Measurements from ENCODE around the gene RPL36AL. TPM values are rescaled to one million over a fixed set of nuclear protein-coding genes. Genes with fewer than 3 reads are reported as not detected.
"Not testable (repeated sequence)": the region's sequence is repeated elsewhere in the genome, so short reads cannot be mapped to it uniquely, and the experiment has no call there.

The RPL36AL gene
- total and polyA plus RNA-seq, 4 experiments from 2014 or later: 416 to 761 (median 555) TPM

- Histone ChIP-seq H3K27ac (ENCODE audit: low read depth, low read length) (no peak overlapping the region), H3K9me3 (ENCODE audit: control insufficient read depth in 1 of 2, low read length in 2 of 2) (no peaks in the 10 kb centered on the region), H3K27me3 (ENCODE audit: insufficient read depth, low read length) (no peaks in the 10 kb centered on the region), H3K4me1 (ENCODE audit: insufficient read depth, low read length) (peaks cover 5% of the 10 kb centered on the region), H3K4me3 (ENCODE audit: low read length in 2 of 2) (no peak overlapping the region), H3K36me3 (ENCODE audit: insufficient read depth, low read length) (no peaks in the 10 kb centered on the region)
- peaks cover 7 to 28% (median 15%) of the 10 kb centered on the region in 4 donors for H3K4me1 Mint-ChIP-seq
- intact Hi-C loops (cut with micrococcal nuclease): loop anchor here (5.0 kb wide), 1 partner anchor 643 kb away; the partner anchor contains the start of gene SOS2
- peaks cover 0 to 4% of the 10 kb centered on the region in 2 donors for H3K27me3 Mint-ChIP-seq
- H3K9me3 Mint-ChIP-seq: peaks cover 0 to 12% (median 0%) of the 10 kb centered on the region in 8 donors
- ChIA-PET CTCF (ENCODE audit: partially characterized antibody) (interaction anchor here (1.1 kb wide), 1 partner anchor 260 kb away, joined by 3 read pairs; no protein-coding TSS in a partner anchor), POLR2A (ENCODE audit: partially characterized antibody) (interaction anchor here (1.0 kb wide), 1 partner anchor 45 kb away, joined by 3 read pairs; no protein-coding TSS in a partner anchor)
- peak overlapping the region in 1 of 7 donors; percentile 1 for H3K27ac Mint-ChIP-seq
- H3K4me3 Mint-ChIP-seq: no peak overlapping the region
- no peak for DNase-seq
- peaks cover 5 to 24% of the 10 kb centered on the region in 2 donors for H3K36me3 Mint-ChIP-seq
Observed at GRCh38 chr14:49589387-49589786, 31.0 kb downstream of the RPL36AL start.

- H3K9me3 Mint-ChIP-seq: peaks cover 0 to 12% (median 0%) of the 10 kb centered on the region in 8 donors
- peaks cover 24 to 48% of the 10 kb centered on the region in 2 donors for H3K36me3 Mint-ChIP-seq
- Histone ChIP-seq H3K4me1 (ENCODE audit: insufficient read depth, low read length) (peaks cover 30% of the 10 kb centered on the region), H3K27ac (ENCODE audit: low read depth, low read length) (peak overlapping the region; percentile 95), H3K4me3 (ENCODE audit: low read length in 2 of 2) (peak overlapping the region; percentile 93 to 98), H3K27me3 (ENCODE audit: insufficient read depth, low read length) (no peaks in the 10 kb centered on the region), H3K36me3 (ENCODE audit: insufficient read depth, low read length) (peaks cover 23% of the 10 kb centered on the region), H3K9me3 (ENCODE audit: control insufficient read depth in 1 of 2, low read length in 2 of 2) (no peaks in the 10 kb centered on the region)
- ChIA-PET POLR2A (ENCODE audit: partially characterized antibody) (interaction anchor here (0.5 to 6.2 kb wide), 27 partner anchors 10 to 1235 kb away, joined by 3 to 197 read pairs (median 4); partner anchors contain the start of genes ARF6, DNAAF2, KLHDC2 and LRR1), CTCF (ENCODE audit: partially characterized antibody) (interaction anchor here (0.7 to 4.7 kb wide), 16 partner anchors 8 to 725 kb away, joined by 3 to 49 read pairs (median 4); partner anchors contain the start of genes DMAC2L, DNAAF2, KLHDC1 and KLHDC2)
- intact Hi-C loops (cut with micrococcal nuclease): loop anchor here (1.0 to 5.0 kb wide), 9 partner anchors 11 to 726 kb away; partner anchors contain the start of genes DMAC2L, L2HGDH, LRR1 and MGAT2
- peak overlapping the region; percentile 87 to 98 (median 95) for H3K4me3 Mint-ChIP-seq
- H3K27ac Mint-ChIP-seq: peak overlapping the region; percentile 88 to 100 (median 99)
- H3K4me1 Mint-ChIP-seq: peaks cover 22 to 53% (median 35%) of the 10 kb centered on the region in 4 donors
- H3K27me3 Mint-ChIP-seq: peaks cover 0 to 4% of the 10 kb centered on the region in 2 donors
- DNase-seq: peak; percentile 66 to 83 (median 82)
Observed at GRCh38 chr14:49586673-49587460, 33.6 kb downstream of the RPL36AL start.

- intact Hi-C loops (cut with micrococcal nuclease): loop anchor here (1.0 to 5.0 kb wide), 8 partner anchors 12 to 727 kb away; partner anchors contain the start of genes DMAC2L, L2HGDH, LRR1 and MGAT2
- Mint-ChIP-seq H3K4me1 (peaks cover 29 to 62% (median 42%) of the 10 kb centered on the region in 4 donors), H3K4me3 (peak within 1 kb of the TSS; percentile 87 to 98 (median 95)), H3K36me3 (peaks cover 33 to 56% of the 10 kb centered on the region in 2 donors), H3K27ac (peak within 1 kb of the TSS; percentile 88 to 100 (median 99)), H3K9me3 (peaks cover 0 to 12% (median 0%) of the 10 kb centered on the region in 8 donors), H3K27me3 (peaks cover 0 to 4% of the 10 kb centered on the region in 2 donors)
- peak within 1 kb of the TSS; percentile 95 for H3K27ac ChIP-seq (ENCODE audit: low read depth, low read length)
- peak within 1 kb of the TSS; percentile 93 to 98 for H3K4me3 ChIP-seq (ENCODE audit: low read length in 2 of 2)
- peaks cover 24% of the 10 kb centered on the region for H3K36me3 ChIP-seq (ENCODE audit: insufficient read depth, low read length)
- CTCF ChIA-PET (ENCODE audit: partially characterized antibody): interaction anchor here (0.7 to 4.7 kb wide), 15 partner anchors 9 to 726 kb away, joined by 3 to 49 read pairs (median 5); partner anchors contain the start of genes DMAC2L, DNAAF2, KLHDC1 and KLHDC2
- H3K27me3 ChIP-seq (ENCODE audit: insufficient read depth, low read length): no peaks in the 10 kb centered on the region
- peaks cover 38% of the 10 kb centered on the region for H3K4me1 ChIP-seq (ENCODE audit: insufficient read depth, low read length)
- peak; percentile 98 to 99 (median 99) for DNase-seq
- H3K9me3 ChIP-seq (ENCODE audit: control insufficient read depth in 1 of 2, low read length in 2 of 2): no peaks in the 10 kb centered on the region
- POLR2A ChIA-PET (ENCODE audit: partially characterized antibody): interaction anchor here (0.6 to 6.2 kb wide), 29 partner anchors 11 to 1236 kb away, joined by 3 to 197 read pairs (median 4); partner anchors contain the start of genes ARF6, DNAAF2, KLHDC1 and KLHDC2
Observed at GRCh38 chr14:49585803-49586672, 34.4 kb downstream of the RPL36AL start, which contains the start of gene RPS29. Gene RPS29, minus strand, starts transcription at chr14:49586380. Its CDS starts 34 bp downstream, at chr14:49586346.

- H3K4me3 ChIP-seq (ENCODE audit: low read length in 2 of 2): peak overlapping the region; percentile 93 to 98
- not testable (repeated sequence) for H3K27me3 ChIP-seq (ENCODE audit: insufficient read depth, low read length); H3K9me3 ChIP-seq (ENCODE audit: control insufficient read depth in 1 of 2, low read length in 2 of 2); H3K27me3 Mint-ChIP-seq; DNase-seq
- intact Hi-C loops (cut with micrococcal nuclease): loop anchor here (5.0 kb wide), 1 partner anchor 647 kb away; the partner anchor contains the start of gene SOS2
- peaks cover 24% of the 10 kb centered on the region for H3K36me3 ChIP-seq (ENCODE audit: insufficient read depth, low read length)
- peak overlapping the region; percentile 95 for H3K27ac ChIP-seq (ENCODE audit: low read depth, low read length)
- Mint-ChIP-seq H3K9me3 (peaks cover 0 to 12% (median 0%) of the 10 kb centered on the region in 8 donors), H3K4me1 (peaks cover 32 to 68% (median 47%) of the 10 kb centered on the region in 4 donors), H3K4me3 (peak overlapping the region; percentile 87 to 98 (median 95)), H3K36me3 (peaks cover 33 to 59% of the 10 kb centered on the region in 2 donors), H3K27ac (peak overlapping the region; percentile 88 to 100 (median 99))
- ChIA-PET CTCF (ENCODE audit: partially characterized antibody) (interaction anchor here (0.6 to 4.7 kb wide), 9 partner anchors 10 to 263 kb away, joined by 3 to 49 read pairs (median 5); partner anchors contain the start of genes KLHDC1, KLHDC2, MGAT2 and RPL36AL), POLR2A (ENCODE audit: partially characterized antibody) (interaction anchor here (0.6 to 6.2 kb wide), 16 partner anchors 11 to 531 kb away, joined by 3 to 197 read pairs (median 7); partner anchors contain the start of genes DNAAF2, KLHDC1, KLHDC2 and LRR1)
- peaks cover 42% of the 10 kb centered on the region for H3K4me1 ChIP-seq (ENCODE audit: insufficient read depth, low read length)
Observed at GRCh38 chr14:49584981-49585640, 35.3 kb downstream of the RPL36AL start.

- Mint-ChIP-seq H3K4me1 (peaks cover 39 to 78% (median 56%) of the 10 kb centered on the region in 4 donors), H3K27ac (peak overlapping the region; percentile 76 to 100 (median 99)), H3K36me3 (peaks cover 33 to 63% of the 10 kb centered on the region in 2 donors), H3K27me3 (peaks cover 0 to 4% of the 10 kb centered on the region in 2 donors), H3K4me3 (peak overlapping the region; percentile 87 to 98 (median 95)), H3K9me3 (peaks cover 0 to 12% (median 0%) of the 10 kb centered on the region in 8 donors)
- intact Hi-C loops (cut with micrococcal nuclease): no loop called here
- peak overlapping the region in 1 of 2 donors; percentile 98 for H3K4me3 ChIP-seq (ENCODE audit: low read length in 2 of 2)
- H3K4me1 ChIP-seq (ENCODE audit: insufficient read depth, low read length): peaks cover 48% of the 10 kb centered on the region
- H3K27me3 ChIP-seq (ENCODE audit: insufficient read depth, low read length): no peaks in the 10 kb centered on the region
- H3K9me3 ChIP-seq (ENCODE audit: control insufficient read depth in 1 of 2, low read length in 2 of 2): no peaks in the 10 kb centered on the region
- POLR2A ChIA-PET (ENCODE audit: partially characterized antibody): interaction anchor here (3.1 to 6.2 kb wide), 3 partner anchors 13 to 50 kb away, joined by 75 to 197 read pairs (median 144); partner anchors contain the start of genes DNAAF2, LRR1, MGAT2 and RPL36AL
- CTCF ChIA-PET (ENCODE audit: partially characterized antibody): interaction anchor here (1.3 to 4.7 kb wide), 3 partner anchors 37 to 108 kb away, joined by 3 to 49 read pairs (median 6); partner anchors contain the start of genes KLHDC1, MGAT2 and RPL36AL
- no peak for DNase-seq
- peak overlapping the region; percentile 95 for H3K27ac ChIP-seq (ENCODE audit: low read depth, low read length)
- peaks cover 24% of the 10 kb centered on the region for H3K36me3 ChIP-seq (ENCODE audit: insufficient read depth, low read length)
Observed at GRCh38 chr14:49584058-49584457, 36.4 kb downstream of the RPL36AL start.

Measured in CD4-positive, alpha-beta memory T cell (primary cell).